GM19240 (cell line): ENCODE data around the gene TMEM141.
"Not testable (repeated sequence)": the region's sequence is repeated elsewhere in the genome, so short reads cannot be mapped to it uniquely, and the experiment has no call there.

Experiments used
- DNase-seq: peaks from one replicate; pipeline ENCODE4 v3.0.0; 2011; ENCODE audit warnings: low spot score; ENCODE audit not compliant: insufficient read length

Gene TMEM141

DNA sequence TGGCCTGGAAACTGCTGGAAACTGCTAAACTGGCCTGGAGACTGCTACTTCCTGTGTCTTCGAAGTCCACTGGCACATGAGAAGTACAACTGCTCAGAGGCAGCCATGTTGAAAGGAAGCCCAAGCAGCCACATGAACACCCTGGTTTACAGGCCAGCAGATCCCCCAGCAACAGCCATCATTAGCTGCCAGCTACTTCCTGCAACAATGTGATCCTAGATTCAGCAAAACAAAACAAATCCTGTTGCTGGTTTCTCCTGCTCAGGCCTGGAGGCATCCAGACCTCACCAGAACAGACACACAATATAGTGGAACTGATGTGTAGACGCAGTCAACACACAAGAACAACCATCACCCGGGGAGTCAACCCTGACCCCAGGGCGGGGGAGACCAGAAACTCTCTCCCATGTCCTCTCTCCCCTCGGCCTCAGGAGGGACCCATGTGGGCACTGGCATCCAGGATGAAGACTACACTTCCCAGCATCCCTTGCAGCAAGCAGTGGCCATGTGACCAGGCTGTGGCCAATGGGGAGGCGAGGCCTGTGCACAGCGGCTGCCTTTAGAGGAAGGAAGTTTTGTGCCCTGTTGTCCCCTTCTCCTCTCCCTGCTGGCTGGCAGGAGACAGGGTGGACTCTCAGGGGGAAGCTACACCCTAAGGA lies 17.6 kb upstream of the TMEM141 start:
- peak; percentile 69 for DNase-seq

DNA sequence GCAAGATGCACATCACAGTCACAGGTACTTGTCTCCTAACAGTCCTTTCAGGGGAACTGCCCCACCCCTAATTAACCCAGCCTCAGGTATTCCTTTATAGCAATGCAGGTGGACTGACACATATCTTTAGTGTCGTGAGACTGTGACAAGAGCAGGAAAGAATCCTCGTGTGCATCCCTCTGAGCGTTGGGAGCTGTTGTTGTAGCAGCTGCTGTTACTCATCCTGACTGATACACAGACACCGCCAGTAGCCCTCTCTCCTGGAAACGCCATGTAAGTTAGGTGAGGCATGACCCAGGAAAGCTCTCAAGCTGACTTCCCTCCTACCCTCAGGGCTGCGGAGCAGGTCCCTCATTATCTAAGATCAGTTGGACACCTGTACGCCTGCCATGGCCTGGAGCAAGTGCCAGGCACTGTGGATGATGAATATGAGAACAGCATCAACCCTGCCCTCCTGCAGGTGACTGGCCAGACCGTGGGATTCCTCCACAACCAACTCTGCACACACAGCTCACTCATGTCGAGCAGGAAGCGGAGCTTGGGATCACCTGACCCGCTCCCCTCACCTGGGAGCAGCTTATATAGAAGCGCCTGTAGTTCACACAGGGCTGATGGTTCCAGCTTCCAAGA lies 16.6 kb upstream of the TMEM141 start:
- no peak for DNase-seq

DNA sequence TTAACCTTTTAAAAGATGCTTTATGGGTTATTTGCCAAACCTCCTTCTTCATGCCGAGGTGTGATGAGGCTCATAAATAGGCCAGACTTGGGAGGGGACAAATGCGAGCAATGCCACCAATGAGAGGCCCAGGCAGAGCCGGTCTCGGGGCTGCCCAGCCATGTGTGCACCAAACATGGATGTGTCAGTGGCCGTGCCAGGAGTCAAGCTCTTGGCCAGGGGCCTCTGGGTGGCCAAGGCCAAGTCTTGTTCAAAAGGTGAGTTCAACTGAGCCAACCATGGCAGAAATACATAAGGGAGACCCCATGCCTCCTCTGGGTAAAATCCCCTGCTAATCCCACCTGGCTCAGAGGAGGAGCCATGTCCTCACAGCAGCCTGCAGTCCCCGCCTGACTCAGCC lies 16.0 kb upstream of the TMEM141 start:
- no peak for DNase-seq

DNA sequence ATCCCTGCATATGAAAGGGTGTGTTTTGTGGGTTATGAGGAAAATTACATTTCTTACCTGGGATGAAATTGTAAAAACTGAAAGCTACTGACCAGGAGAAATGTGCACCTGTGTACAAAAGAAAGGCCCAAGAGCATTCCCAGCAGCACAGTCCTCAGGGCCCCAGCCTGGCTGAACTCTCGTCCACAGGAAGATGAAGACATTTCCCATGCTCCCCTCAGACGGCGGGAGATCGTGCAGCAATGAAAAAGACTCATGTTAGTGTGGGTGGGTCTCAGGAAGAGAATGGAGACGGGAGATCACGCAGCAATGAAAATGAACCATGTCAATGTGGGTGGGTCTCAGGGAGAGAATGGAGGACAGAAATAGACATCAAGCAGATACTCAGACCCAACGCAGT lies 14.2 kb upstream of the TMEM141 start:
- no peak for DNase-seq

DNA sequence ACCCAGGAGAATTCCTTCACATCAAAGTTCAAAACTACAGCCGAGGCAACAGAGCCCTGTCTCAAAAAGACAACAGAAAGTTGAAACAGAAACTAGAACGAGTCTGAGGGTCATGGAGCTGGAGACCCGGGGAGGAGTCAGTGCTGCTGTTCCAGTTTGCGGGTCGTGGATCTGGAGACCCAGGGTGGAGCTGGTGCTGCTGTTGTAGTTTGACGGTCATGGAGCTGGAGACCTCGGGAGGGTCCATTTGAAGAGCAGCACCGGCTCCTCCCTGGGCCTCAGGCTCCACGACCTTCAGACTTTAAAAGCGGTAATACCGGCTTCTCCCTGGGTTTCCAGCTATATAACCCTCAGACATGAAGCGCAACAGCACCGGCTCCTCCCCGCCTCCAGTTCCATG lies 13.8 kb upstream of the TMEM141 start:
- no peak for DNase-seq

DNA sequence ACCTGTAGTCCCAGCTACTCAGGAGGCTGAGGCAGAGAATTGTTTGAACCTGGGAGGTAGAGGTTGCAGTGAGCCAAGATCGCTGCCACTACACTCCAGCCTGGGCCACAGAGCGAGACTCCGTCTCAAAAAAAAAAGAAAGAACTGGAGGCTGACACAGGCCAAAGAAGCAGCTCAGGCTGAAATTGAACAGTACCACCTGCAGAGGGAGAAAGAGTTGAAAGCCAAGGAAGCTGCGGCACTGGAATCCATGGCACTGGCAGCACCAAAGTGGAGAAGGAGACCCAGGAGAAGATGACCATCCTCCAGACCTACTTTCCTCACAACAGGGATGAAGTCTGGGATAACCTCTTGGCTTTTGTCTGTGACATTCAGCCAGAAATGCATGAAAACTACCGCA lies 11.3 kb upstream of the TMEM141 start:
- DNase-seq = no peak

DNA sequence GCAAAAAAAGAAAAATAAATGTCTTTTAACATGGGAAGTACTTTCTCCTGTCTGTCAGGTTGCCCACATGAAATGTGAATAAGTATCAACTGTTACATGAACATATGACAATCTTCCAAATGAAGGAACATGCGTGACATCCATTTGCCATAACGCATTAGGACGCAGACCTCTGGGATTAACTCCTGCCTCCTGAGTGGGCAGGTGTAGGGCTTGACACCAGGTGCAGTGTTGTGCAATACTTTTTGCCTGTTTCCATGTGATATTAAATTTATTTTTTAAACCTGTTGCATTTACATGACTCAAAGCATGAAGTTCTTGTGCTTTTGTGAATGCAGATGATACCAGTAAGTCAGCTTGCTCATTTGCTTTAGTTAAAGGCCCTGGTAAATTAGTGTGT lies 8.7 kb upstream of the TMEM141 start:
- DNase-seq = no peak

DNA sequence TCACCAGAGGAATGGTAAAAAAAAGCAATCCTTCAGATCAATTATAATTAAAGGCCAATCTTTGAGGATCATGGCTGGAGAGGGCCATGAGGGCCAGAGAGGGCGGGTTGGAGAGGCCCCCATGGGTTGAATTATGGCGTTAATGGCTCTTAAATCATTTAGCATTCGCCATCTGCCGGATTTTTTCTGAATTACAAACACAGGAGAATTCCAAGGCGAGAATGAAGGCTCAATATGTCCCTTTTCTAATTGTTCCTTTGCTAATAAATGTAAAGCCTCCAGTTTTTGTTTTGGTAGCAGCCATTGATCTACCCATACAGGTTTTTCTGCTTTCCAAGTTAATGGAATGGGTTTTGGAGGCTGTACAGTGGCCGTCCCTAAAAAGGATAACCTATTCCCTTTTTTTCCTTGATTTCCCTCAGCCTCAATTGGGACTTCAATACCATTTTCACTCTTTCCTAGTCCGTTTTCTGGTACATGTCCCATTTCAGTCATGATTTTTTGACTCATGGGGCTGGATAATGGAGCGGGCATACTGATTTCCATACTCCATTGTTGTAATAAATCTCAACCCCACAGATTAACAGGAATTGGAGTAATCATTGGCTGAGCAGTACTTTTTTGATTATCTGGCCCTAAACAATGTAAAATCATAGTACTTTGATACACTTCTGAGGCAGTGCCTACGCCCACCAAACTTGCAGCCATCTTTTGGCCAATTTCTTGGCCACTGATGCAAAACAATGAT lies 6.7 kb upstream of the TMEM141 start:
- DNase-seq = no peak

DNA sequence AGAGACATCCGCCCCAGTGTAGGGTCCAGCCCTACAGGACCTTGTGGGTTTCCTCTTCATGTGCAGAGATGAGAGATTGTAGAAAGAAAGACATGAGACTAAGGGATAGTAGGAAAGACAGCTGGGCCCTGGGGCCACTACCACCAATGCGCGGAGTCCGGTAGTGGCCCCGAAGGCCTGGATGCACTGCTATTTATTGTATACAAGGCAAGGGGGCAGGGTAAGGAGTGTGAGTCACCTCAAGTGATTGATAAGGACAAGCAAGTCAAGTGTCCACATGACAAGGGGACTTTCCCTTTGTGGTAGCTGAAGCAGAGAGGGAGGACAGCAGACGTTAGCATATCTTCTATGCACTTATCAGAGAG lies 6.2 kb upstream of the TMEM141 start:
- DNase-seq = no peak

DNA sequence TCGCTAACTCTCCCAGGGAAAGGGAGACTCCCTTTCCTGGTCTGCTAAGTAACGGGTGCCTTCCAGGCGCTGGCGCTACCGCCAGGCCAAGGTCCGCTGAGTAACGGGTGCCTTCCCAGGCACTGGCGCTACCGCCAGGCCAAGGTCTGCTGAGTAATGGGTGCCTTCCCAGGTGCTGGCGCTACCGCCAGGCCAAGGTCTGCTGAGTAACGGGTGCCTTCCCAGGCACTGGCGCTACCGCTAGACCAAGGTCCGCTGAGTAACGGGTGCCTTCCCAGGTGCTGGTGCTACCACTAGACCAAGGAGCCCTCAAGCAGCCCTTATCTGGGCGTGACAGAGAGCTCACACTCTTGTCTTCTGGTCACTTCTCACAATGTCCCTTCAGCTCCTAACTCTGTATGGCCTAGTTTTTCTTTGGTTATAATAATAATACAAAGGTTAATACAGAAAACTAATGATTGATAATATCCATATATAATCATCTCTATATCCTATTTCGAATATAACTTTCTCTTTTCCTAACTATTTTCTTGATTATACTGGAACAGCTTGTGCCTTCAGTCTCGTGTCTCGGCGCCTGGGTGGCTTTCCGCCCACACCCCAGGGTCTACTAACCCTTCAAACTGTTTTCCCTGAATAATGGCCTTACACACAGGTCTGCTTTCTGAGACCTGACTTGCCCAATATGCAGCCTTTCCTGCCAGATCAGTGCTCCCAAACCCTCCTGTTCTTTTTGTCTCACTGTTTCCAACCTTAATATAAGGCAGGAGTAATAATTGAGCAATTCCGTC lies 5.4 kb upstream of the TMEM141 start:
- not testable (repeated sequence) for DNase-seq

DNA sequence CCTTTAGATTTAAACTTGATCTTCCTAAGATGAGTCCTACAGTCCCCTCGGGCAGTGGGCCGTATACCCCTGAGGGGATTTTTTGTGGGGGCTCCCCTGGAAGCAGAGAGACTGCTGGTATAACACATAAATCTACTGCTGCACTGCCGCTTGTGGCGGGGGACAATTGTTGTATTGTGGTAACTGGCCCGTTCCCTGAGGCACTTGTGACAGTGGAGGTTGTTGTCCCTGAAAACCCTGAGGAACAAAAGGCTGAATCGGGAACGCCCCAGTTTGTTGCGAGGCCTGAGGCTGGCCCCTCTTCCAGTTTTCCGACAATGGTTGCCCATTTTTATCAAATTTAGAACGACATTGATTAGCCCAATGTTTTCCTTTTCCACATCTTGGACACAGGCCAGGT lies 4.7 kb upstream of the TMEM141 start:
- no peak for DNase-seq

DNA sequence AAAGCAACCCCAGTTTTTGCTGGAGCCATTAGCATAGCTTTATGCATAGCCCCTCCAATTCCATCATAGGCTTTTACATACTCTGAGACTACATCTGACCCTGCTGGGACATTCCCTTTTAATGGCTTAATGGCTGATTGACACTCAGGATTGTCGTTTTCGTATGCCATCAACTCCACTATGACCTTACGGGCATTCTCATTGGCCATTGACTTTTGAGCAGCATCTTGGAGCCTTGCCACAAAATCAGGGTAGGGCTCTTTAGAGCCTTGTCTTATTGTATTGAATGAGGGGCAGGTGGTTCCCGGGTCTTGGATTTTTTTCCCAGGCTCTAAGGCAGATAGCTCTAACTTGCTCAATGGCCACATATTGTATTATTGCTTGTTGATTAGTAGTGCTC lies 4.2 kb upstream of the TMEM141 start:
- DNase-seq = not testable (repeated sequence)

DNA sequence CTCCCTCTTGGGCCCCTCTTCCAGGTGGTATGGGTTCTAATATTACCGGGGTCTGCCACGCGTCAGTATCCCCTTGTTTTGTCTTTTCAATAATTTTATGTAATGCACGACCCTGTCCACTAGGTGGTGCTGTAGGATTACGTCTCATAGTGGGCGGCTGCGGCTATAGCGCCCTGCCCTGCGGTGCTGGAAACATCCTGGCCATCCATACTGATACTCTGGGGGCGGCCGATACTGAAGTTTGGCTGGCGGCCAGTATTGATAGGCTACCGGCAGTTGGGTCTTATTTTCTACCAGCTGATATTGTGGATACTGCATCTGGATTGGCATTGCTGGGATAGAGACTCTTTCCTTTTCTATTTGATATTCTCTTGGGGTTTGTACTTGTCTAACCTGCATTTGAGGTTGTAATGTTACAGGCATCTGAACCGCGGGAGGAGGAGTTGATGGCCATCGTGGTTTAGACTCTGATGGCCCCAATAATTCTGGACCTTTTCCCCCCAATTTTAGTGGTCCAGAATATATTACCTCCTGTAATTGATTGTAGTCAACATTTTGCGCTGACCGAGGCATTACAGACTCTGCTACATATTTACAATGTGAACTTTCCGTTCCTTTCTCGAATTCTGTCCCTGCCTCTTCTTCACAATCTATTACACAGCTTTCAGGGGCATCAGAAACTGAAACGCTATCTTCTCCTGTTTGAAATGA lies 3.3 kb upstream of the TMEM141 start:
- DNase-seq = no peak

DNA sequence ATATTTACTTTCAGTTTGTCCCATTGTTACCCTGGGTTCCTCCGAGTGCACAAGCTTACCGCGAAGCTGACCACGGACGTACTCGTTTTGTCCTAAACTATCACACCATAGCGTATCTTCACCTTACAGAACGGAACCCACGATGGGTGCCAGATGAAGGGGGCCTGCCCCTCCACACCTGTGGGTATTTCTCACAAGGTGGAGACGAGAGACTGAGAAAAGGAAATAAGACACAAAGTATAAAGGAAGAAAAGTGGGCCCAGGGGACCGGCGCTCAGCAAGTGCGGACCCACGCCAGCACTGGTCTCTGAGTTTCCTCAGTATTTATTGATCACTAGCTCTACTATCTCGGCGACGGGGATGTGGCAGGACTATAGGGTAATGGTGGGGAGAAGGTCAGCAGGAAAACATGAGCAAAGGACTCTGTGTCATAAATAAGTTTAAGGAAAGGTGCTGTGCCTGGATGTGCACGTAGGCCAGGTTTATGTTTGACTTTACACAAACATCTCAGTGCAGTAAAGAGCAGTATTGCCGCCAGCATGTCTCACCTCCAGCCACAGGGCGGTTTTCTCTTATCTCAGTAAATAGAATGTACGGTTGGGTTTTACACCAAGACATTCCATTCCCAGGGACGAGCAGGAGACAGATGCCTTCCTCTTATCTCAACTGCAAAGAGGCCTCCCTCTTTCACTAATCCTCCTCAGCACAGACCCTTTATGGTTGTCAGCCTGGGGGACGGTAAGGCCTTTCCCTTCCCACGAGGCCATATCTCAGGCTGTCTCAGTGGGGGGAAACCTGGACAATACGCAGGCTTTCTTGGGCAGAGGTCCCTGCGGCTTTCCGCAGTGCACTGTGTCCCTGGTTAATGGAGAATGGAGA lies 2.3 kb upstream of the TMEM141 start:
- DNase-seq = not testable (repeated sequence)

DNA sequence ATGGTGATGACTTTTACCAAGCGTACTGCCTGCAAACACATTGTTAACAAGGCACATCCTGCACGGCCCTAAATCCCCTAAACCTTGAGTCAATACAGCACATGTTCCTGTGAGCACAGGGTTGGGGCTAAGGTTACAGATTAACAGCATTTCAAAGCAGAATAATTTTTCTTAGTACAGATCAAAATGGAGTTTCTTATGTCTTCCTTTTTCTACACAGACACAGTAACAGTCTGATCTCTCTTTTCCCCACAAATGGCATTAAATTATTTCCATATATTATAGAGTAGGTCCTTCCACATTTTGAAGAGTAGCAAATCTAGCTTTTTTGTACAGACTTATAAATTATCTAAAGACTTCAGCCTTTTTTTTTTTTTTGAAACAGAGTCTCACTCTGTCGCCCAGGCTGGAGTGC lies 1.6 kb upstream of the TMEM141 start:
- no peak for DNase-seq

DNA sequence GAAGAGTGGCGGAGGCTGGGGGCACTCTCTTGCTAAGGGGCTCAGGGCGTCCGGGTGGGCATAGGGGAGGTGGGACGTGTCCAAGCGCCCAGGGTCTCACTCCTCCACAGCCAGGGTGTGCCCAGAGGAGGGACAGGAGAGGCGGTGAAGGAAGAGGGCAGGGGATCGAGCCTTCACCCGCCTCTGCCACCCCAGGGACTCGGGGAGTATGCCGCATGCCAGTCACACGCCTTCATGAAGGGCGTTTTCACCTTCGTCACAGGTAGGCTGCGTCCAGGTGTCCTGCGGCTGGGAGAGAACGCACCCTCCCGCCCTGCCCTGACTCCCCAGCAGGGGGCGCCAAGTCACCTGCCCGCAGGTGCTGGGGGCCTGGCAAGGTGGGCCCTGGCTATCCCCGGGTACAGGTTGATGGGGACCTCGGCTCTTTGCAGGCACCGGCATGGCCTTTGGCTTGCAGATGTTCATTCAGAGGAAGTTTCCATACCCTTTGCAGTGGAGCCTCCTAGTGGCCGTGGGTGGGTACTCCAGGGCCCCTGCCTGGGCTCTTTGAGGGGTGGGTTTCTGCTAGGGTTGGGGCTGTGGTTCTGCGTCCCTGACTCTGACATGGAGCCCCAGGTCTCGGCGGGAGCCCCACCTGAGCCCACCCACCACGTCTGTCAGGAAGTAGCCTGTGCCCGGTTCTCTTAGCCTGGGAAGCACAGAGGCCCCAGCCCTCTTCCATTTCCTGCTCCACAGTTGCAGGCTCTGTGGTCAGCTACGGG lies 552 bp downstream of the TMEM141 start:
- no peak for DNase-seq

DNA sequence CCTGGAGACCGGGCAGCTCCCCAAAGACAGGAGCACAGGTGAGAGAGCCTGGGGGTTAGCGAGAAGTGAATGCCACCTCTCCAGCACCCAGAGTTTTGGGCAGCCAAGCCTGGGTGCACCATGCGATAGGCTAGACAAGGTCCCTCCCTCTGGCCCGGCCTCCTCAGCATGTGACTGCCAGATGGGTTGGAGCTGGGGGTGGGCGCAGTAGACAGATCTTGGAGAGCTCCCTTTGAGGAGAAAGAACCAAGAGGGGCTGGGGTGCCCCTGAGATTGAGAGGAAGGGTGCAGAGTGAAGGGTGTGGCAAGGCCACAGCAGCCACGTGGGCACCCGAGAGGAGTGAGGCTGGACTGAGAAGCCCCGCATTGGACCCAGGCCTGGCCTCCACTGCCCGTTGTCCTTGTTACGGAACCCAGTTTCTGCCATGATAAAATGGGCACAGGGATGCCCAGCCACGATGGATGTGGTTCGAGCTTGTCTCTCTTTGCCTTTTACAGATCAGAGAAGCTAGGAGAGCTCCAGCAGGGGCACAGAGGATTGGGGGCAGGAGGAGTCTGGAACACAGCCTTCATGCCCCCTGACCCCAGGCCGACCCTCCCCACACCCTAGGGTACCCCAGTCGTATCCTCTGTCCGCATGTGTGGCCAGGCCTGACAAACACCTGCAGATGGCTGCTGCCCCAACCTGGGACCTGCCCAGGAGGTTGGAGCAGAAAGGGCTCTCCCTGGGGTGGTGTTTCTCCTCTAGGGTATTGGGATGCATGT lies 1.4 kb downstream of the TMEM141 start:
- DNase-seq = no peak

DNA sequence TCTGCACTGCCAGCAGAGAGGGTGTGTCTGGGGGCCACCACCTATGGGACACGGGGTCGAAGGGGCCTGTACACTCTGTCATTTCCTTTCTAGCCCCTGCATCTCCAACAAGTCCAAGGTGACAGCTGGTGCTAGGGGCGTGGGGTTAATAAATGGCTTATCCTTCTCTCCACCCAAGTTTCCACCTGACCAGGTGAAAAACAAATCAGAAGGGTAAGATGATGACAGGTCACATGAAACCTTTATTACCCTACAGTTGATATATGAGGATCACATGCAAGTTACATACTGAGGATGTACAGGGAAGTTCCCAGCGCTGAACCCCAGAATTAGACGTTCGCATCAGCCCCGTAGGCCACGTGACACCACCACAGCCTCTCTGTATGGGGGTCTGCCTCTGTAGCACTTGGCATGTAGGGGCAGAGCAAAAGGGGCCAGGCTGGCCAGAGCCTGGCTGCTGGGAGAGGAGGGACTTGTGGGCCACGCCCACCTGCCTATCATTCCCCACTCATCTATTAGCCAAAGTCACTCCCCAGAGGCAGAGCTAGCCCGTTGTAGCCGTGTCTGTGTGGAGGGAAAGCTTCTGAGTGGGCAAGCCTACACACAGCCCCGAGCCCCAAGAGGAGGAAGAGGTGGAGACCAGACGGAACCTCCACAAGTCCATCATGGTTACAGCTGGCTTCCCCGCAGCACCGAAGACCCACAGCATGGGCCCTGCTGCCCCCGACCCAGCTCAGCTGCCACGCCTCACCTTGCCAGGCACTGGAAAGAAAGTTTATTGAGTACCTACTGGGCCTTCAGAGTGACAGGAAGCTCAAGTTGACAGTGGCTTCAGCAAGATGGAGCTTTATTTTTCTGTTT lies 2.2 kb downstream of the TMEM141 start:
- no peak for DNase-seq
